ENCODE results near the gene SPAG16.

DNA sequence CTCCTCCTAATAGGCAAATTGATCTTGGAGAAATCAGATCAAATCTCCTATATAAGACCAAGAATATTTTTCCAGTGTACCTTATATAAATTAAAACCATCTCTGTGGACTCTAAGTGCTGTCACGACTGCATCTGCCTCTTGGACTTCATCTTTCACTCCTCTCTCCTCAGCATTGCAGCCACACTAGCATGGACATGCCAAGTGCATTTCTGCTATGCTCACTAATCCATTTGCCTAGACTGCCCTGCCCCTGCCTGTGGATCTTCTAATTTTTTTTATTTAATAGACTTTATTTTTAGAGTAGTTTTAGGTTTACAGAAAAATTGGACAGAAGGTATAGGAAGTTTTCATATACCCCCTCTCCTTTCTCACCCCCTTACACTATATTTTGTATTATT lies 979.9 kb downstream of the SPAG16 start:
- TF ChIP-seq JUND (IDR thresholded peaks at IDR 0.05) = no peak
- no peak for TF ChIP-seq CTCF (IDR thresholded peaks at IDR 0.05)
- TF ChIP-seq, protein P1, sequence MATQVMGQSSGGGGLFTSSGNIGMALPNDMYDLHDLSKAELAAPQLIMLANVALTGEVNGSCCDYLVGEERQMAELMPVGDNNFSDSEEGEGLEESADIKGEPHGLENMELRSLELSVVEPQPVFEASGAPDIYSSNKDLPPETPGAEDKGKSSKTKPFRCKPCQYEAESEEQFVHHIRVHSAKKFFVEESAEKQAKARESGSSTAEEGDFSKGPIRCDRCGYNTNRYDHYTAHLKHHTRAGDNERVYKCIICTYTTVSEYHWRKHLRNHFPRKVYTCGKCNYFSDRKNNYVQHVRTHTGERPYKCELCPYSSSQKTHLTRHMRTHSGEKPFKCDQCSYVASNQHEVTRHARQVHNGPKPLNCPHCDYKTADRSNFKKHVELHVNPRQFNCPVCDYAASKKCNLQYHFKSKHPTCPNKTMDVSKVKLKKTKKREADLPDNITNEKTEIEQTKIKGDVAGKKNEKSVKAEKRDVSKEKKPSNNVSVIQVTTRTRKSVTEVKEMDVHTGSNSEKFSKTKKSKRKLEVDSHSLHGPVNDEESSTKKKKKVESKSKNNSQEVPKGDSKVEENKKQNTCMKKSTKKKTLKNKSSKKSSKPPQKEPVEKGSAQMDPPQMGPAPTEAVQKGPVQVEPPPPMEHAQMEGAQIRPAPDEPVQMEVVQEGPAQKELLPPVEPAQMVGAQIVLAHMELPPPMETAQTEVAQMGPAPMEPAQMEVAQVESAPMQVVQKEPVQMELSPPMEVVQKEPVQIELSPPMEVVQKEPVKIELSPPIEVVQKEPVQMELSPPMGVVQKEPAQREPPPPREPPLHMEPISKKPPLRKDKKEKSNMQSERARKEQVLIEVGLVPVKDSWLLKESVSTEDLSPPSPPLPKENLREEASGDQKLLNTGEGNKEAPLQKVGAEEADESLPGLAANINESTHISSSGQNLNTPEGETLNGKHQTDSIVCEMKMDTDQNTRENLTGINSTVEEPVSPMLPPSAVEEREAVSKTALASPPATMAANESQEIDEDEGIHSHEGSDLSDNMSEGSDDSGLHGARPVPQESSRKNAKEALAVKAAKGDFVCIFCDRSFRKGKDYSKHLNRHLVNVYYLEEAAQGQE (IDR thresholded peaks at IDR 0.05; ENCODE audit: low read depth, low read length) = no peak
- no peak for TF ChIP-seq RAD21 (IDR thresholded peaks at IDR 0.05; ENCODE audit: low read length)
- no peak for TF ChIP-seq ZBTB33 (IDR thresholded peaks at IDR 0.05; ENCODE audit: borderline replicate concordance, low read depth)
- TF ChIP-seq USF2 (IDR thresholded peaks at IDR 0.05; ENCODE audit: borderline replicate concordance, low read depth, low read length) = no peak
- TF ChIP-seq EP300 (IDR thresholded peaks at IDR 0.05; ENCODE audit: borderline replicate concordance in 1 of 2, low read depth in 1 of 2, low read length in 1 of 2) = no peak
- no peak for TF ChIP-seq ELF1 (IDR thresholded peaks at IDR 0.05)
- TF ChIP-seq RXRA (IDR thresholded peaks at IDR 0.05; ENCODE audit: borderline replicate concordance, low read depth) = no peak
- no peak for TF ChIP-seq RFX5 (IDR thresholded peaks at IDR 0.05; ENCODE audit: low read length)
- TF ChIP-seq, protein P2, sequence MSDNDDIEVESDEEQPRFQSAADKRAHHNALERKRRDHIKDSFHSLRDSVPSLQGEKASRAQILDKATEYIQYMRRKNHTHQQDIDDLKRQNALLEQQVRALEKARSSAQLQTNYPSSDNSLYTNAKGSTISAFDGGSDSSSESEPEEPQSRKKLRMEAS (IDR thresholded peaks at IDR 0.05; ENCODE audit: low read depth) = no peak
- TF ChIP-seq PBX3 (IDR thresholded peaks at IDR 0.05) = no peak
- TF ChIP-seq FOXJ3 (CRISPR knock-in tag; IDR thresholded peaks at IDR 0.05) = no peak
